ENCODE measurements around the gene AVEN.
"Not testable (repeated sequence)": the region's sequence is repeated elsewhere in the genome, so short reads cannot be mapped to it uniquely, and the experiment has no call there.

Gene AVEN

DNA sequence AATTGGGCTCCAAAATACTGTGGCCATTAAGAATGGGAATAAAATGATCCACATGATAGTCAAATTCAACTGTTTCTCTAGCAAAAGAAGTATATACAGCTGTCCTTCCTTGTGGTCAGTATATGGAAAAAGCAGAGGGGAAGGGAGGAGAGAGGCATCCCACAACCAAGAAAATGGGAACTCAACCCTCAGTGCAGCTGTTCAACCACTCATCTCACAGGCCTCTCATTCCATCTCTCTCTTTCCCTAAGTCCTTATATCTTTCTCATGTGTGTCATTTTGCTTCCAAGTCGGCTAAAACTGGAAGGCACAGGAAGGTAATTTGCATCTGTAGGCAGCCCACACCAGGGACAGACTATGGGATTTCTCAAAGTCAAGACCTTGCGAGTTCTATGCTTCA, 27.5 kb downstream of the AVEN start:
- TF ChIP-seq, protein P1, sequence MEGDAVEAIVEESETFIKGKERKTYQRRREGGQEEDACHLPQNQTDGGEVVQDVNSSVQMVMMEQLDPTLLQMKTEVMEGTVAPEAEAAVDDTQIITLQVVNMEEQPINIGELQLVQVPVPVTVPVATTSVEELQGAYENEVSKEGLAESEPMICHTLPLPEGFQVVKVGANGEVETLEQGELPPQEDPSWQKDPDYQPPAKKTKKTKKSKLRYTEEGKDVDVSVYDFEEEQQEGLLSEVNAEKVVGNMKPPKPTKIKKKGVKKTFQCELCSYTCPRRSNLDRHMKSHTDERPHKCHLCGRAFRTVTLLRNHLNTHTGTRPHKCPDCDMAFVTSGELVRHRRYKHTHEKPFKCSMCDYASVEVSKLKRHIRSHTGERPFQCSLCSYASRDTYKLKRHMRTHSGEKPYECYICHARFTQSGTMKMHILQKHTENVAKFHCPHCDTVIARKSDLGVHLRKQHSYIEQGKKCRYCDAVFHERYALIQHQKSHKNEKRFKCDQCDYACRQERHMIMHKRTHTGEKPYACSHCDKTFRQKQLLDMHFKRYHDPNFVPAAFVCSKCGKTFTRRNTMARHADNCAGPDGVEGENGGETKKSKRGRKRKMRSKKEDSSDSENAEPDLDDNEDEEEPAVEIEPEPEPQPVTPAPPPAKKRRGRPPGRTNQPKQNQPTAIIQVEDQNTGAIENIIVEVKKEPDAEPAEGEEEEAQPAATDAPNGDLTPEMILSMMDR (IDR thresholded peaks at IDR 0.05; ENCODE audit: insufficient read depth, low read length, missing control alignments), result no peak
- ChIA-PET POLR2A (no interaction called here), CTCF (no interaction called here)
- DNase-seq (ENCODE audit: low read depth, low spot score), result no peak
- H3K4me3 ChIP-seq (ENCODE audit: low read depth, low read length), result no peak overlapping the region

DNA sequence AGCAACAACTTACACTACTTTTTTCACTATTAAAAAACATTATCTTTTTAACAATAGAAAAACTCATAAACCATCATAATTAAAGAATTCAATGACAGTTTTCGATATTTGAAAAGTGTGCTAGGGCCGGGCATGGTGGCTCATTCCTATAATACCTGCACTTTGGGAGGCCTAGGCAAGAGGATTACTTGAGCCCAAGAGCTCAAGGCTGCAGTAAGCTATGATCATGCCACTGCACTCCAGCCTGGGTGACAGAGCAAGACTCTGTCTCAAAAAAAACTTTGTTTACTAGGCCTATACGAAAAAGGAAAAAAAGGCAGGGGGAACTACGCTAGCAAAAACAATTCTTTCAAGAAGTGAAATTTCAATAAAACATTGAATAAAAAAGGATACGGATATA, 28.1 kb downstream of the AVEN start:
- DNase-seq (ENCODE audit: low read depth, low spot score), result no peak
- no peak overlapping the region for H3K4me3 ChIP-seq (ENCODE audit: low read depth, low read length)
- POLR2A ChIA-PET, result no interaction called here
- CTCF ChIA-PET, result no interaction called here
- TF ChIP-seq, protein P1 (IDR thresholded peaks at IDR 0.05; ENCODE audit: insufficient read depth, low read length, missing control alignments), result no peak

DNA sequence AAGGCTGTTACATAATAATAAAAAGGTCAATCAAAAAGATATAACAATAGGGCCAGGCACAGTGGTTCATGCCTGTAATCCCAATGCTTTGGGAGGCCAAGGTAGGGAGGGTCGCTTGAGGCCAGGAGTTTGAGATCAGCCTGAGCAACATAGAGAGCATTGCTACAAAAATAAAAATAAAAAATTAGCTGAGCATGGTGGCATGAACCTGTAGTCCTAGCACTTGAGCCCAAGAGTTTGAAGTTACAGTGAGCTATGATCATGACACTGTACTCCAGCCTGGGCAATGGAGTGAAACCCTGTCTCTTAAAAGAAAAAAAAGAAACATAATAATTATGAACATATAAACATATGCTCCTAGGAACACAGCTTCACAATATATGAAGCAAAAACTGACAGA, 29.3 kb downstream of the AVEN start:
- DNase-seq (ENCODE audit: low read depth, low spot score), result no peak
- ChIA-PET POLR2A (no interaction called here), CTCF (no interaction called here)
- TF ChIP-seq, protein P1 (IDR thresholded peaks at IDR 0.05; ENCODE audit: insufficient read depth, low read length, missing control alignments), result no peak
- no peak overlapping the region for H3K4me3 ChIP-seq (ENCODE audit: low read depth, low read length)

DNA sequence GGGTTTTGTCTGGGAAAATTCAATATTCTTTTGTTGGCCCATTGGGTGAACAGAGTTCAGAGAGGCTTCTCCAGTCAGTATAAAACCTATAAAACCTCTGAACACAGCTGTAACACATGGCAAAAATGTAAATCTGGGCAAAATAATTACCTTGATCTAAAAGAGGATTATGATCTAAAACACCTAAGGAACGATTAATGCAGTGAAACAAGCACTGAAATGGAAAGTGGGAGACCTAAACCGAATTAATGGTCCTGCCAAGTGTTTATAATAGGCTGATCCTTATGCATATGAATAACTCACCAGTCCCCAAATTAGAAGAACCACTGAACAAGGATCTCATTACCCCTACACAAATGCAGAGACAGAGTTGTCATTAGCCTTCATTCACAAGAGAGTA, 32.6 kb downstream of the AVEN start:
- POLR2A ChIA-PET, result no interaction called here
- TF ChIP-seq, protein P1 (IDR thresholded peaks at IDR 0.05; ENCODE audit: insufficient read depth, low read length, missing control alignments), result no peak
- CTCF ChIA-PET, result interaction anchor here (3.1 kb wide), 1 partner anchor 13 kb away, joined by 13 read pairs; no protein-coding TSS in a partner anchor
- no peak for DNase-seq (ENCODE audit: low read depth, low spot score)
- no peak overlapping the region for H3K4me3 ChIP-seq (ENCODE audit: low read depth, low read length)

DNA sequence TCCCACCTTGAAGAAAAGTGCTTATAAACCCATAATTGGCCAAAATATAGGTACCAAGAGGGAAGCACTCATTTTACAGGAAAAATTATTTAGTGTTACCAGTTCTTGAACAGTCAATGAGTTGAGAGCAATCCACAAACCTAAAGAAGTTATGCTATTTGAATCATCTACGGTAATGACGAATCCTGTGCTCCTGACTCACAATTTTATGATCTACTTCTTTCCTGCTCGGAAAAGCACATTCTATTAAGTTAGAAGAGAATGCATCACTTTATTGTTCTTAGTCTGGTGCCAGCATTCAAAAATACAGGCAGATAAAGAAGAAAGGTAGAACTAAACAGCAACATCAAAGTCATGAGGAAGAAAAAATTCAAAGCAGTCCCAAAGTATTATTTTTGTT, 37.5 kb downstream of the AVEN start:
- POLR2A ChIA-PET, result no interaction called here

DNA sequence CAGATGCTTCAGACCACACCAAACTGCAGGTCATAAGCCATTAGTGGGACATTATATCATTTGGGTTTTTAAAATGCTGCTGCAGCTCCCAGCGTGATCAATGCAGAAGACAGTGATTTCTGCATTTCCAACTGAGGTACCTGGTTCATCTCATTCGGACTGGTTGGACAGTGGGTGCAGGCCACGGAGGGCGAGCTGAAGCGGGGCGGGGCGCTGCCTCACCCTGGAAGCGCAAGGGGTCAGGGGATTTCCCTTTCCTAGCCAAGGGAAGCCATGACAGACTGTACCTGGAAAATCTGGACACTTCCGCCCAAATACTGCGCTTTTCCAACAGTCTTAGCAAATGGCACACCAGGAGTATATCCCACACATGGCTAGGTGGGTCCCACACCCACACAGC, 43.3 kb downstream of the AVEN start:
- ChIA-PET CTCF (interaction anchor here (0.9 to 5.9 kb wide), 3 partner anchors 19 to 260 kb away, joined by 3 to 88 read pairs (median 3); no protein-coding TSS in a partner anchor), POLR2A (interaction anchor here (0.7 kb wide), 1 partner anchor 488 kb away, joined by 3 read pairs; no protein-coding TSS in a partner anchor)
- not testable (repeated sequence) for H3K4me3 ChIP-seq (ENCODE audit: low read depth, low read length); DNase-seq (ENCODE audit: low read depth, low spot score)

More for the DNA sequence above, 37.5 kb downstream of the AVEN start:
- TF ChIP-seq, protein P1 (IDR thresholded peaks at IDR 0.05; ENCODE audit: insufficient read depth, low read length, missing control alignments), result no peak
- peak; percentile 34 for DNase-seq (ENCODE audit: low read depth, low spot score)
- CTCF ChIA-PET, result interaction anchor here (1.3 to 1.6 kb wide), 2 partner anchors 9 to 265 kb away, joined by 3 read pairs; no protein-coding TSS in a partner anchor
- no peak overlapping the region for H3K4me3 ChIP-seq (ENCODE audit: low read depth, low read length)

DNA sequence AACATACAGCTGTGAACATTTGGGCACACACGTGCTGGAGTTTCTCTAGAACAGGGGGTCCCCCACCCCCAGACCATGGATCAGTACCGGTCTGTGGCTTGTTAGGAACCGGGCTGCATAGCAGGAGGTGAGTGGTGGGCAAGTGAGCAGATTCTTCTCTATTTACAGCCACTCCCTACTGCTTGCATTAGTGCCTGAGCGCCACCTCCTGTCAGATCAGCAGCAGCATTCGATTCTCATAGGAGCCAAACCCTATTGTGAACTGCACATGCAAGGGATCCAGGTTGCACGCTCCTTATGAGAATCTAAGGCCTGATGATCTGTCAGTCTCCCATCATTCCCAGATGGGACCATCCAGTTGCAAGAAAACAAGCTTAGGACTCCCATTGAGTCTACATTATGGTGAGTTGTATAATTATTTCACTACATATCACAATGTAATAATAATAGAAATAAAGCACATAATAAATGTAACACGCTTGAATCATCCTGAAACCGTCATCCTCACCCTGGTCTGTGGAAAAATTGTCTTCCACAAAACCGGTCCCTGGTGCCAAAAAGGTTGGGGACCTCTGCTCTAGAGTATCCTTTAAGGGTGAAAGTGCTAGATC, 44.9 kb downstream of the AVEN start:
- H3K4me3 ChIP-seq (ENCODE audit: low read depth, low read length), result no peak overlapping the region
- no peak for DNase-seq (ENCODE audit: low read depth, low spot score)
- CTCF ChIA-PET, result interaction anchor here (0.6 to 5.9 kb wide), 14 partner anchors 9 to 702 kb away, joined by 3 to 88 read pairs (median 4); no protein-coding TSS in a partner anchor
- TF ChIP-seq, protein P1 (IDR thresholded peaks at IDR 0.05; ENCODE audit: insufficient read depth, low read length, missing control alignments), result peak; percentile 64
- POLR2A ChIA-PET, result no interaction called here

All from AG04449 (cell line).